ENCODE results near the gene THBS3. TPM values are rescaled to one million over a fixed set of nuclear protein-coding genes. Genes with fewer than 3 reads are reported as not detected.

The THBS3 gene
- total and polyA plus RNA-seq, 2 of the 13 experiments (the other 11 are each of a cell fraction or from before 2014, with no cell fraction given) = 0.86 to 3.6 TPM

DNA sequence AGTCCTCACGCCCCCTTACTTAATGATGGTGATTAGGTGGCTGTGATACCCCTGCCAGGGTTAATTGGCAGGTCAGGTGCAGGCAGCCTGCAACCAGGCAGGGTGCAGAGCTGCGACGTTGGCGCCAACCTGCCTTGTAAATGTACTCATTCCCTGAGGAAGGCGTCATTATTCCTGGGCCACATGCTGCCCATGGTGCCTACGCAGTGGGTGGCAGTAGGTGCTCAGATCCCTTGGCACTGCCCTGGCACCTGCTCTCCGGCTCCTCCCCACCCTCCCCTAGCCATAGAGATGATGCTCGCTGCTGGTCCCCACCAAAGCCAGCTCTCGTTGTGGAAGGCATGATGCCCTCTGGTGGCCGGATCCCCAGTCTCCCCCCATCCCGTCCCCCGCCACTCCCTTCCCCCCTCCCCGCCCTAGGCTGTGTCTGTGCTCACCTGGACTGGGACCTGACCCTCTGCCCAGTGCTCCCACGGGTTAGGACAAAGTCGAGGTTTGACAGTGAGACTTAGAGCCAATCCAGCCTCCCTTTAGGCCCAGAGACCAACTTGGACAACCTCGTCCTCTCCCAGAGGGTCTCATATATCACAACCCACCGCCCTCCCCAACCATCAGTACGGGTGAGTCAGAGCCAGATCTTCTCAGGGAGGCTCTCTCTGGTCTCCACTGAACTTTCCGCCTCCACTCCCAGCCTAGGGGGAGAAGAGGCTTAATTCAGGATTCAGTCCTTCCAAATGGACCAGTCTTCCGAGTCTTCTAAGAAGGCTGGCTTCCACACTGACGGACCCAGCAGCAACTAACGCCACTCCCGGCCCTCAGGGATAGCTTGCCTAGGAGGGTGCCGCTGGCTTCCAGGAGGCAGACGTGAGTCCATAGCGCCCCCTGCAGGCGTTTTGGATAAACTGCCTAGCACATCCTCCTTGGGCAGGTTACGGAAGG lies 40.3 kb downstream of the THBS3 start (continued):
- TF ChIP-seq, protein P1, sequence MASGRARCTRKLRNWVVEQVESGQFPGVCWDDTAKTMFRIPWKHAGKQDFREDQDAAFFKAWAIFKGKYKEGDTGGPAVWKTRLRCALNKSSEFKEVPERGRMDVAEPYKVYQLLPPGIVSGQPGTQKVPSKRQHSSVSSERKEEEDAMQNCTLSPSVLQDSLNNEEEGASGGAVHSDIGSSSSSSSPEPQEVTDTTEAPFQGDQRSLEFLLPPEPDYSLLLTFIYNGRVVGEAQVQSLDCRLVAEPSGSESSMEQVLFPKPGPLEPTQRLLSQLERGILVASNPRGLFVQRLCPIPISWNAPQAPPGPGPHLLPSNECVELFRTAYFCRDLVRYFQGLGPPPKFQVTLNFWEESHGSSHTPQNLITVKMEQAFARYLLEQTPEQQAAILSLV (CRISPR knock-in tag; IDR thresholded peaks at IDR 0.05; ENCODE audit: borderline replicate concordance) = no peak
- TF ChIP-seq, protein P2, sequence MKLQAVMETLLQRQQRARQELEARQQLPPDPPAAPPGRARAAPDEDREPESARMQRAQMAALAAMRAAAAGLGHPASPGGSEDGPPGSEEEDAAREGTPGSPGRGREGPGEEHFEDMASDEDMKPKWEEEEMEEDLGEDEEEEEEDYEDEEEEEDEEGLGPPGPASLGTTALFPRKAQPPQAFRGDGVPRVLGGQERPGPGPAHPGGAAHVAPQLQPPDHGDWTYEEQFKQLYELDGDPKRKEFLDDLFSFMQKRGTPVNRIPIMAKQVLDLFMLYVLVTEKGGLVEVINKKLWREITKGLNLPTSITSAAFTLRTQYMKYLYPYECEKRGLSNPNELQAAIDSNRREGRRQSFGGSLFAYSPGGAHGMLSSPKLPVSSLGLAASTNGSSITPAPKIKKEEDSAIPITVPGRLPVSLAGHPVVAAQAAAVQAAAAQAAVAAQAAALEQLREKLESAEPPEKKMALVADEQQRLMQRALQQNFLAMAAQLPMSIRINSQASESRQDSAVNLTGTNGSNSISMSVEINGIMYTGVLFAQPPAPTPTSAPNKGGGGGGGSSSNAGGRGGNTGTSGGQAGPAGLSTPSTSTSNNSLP (IDR thresholded peaks at IDR 0.05; ENCODE audit: low read depth, low read length) = 0 out of 2 replicates have a peak, but pooled peaks have one; percentile 14
- TF ChIP-seq BCL6 (CRISPR knock-in tag; IDR thresholded peaks at IDR 0.05) (no peak), ZNF782 (CRISPR knock-in tag; IDR thresholded peaks at IDR 0.05; ENCODE audit: borderline replicate concordance) (0 out of 2 replicates have a peak, but pooled peaks have one; percentile 27), TOPORS (CRISPR knock-in tag; IDR thresholded peaks at IDR 0.05) (no peak), SRSF4 (IDR thresholded peaks at IDR 0.05; ENCODE audit: low read depth, low read length, poor library complexity, severe bottlenecking) (no peak), HOXA9 (CRISPR knock-in tag; IDR thresholded peaks at IDR 0.05; ENCODE audit: borderline replicate concordance) (no peak), ZZZ3 (CRISPR knock-in tag; IDR thresholded peaks at IDR 0.05; ENCODE audit: borderline replicate concordance) (no peak), KDM4B (CRISPR knock-in tag; IDR thresholded peaks at IDR 0.05) (no peak), CHCHD3 (CRISPR knock-in tag; IDR thresholded peaks at IDR 0.05) (no peak), NFRKB (IDR thresholded peaks at IDR 0.05) (no peak), ZNF766 (CRISPR knock-in tag; IDR thresholded peaks at IDR 0.05; ENCODE audit: borderline replicate concordance) (no peak), BRCA1 (CRISPR knock-in tag; IDR thresholded peaks at IDR 0.05) (no peak), ZSCAN29 (CRISPR knock-in tag; conservative IDR thresholded peaks at IDR 0.05) (no peak), ZNF850 (CRISPR knock-in tag; conservative IDR thresholded peaks at IDR 0.05) (no peak), ELF3 (CRISPR knock-in tag; IDR thresholded peaks at IDR 0.05) (peak; percentile 66; the same call in 1 of the 2 replicates)
- TF ChIP-seq, protein P3, sequence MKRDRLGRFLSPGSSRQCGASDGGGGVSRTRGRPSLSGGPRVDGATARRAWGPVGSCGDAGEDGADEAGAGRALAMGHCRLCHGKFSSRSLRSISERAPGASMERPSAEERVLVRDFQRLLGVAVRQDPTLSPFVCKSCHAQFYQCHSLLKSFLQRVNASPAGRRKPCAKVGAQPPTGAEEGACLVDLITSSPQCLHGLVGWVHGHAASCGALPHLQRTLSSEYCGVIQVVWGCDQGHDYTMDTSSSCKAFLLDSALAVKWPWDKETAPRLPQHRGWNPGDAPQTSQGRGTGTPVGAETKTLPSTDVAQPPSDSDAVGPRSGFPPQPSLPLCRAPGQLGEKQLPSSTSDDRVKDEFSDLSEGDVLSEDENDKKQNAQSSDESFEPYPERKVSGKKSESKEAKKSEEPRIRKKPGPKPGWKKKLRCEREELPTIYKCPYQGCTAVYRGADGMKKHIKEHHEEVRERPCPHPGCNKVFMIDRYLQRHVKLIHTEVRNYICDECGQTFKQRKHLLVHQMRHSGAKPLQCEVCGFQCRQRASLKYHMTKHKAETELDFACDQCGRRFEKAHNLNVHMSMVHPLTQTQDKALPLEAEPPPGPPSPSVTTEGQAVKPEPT (CRISPR knock-in tag; IDR thresholded peaks at IDR 0.05; ENCODE audit: low read depth) = no peak
- TF ChIP-seq, protein P4, sequence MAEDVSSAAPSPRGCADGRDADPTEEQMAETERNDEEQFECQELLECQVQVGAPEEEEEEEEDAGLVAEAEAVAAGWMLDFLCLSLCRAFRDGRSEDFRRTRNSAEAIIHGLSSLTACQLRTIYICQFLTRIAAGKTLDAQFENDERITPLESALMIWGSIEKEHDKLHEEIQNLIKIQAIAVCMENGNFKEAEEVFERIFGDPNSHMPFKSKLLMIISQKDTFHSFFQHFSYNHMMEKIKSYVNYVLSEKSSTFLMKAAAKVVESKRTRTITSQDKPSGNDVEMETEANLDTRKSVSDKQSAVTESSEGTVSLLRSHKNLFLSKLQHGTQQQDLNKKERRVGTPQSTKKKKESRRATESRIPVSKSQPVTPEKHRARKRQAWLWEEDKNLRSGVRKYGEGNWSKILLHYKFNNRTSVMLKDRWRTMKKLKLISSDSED (CRISPR knock-in tag; IDR thresholded peaks at IDR 0.05) = no peak
- TF ChIP-seq, protein P5, sequence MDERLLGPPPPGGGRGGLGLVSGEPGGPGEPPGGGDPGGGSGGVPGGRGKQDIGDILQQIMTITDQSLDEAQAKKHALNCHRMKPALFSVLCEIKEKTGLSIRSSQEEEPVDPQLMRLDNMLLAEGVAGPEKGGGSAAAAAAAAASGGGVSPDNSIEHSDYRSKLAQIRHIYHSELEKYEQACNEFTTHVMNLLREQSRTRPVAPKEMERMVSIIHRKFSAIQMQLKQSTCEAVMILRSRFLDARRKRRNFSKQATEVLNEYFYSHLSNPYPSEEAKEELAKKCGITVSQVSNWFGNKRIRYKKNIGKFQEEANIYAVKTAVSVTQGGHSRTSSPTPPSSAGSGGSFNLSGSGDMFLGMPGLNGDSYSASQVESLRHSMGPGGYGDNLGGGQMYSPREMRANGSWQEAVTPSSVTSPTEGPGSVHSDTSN (CRISPR knock-in tag; IDR thresholded peaks at IDR 0.05) = no peak
- TF ChIP-seq, protein P6, sequence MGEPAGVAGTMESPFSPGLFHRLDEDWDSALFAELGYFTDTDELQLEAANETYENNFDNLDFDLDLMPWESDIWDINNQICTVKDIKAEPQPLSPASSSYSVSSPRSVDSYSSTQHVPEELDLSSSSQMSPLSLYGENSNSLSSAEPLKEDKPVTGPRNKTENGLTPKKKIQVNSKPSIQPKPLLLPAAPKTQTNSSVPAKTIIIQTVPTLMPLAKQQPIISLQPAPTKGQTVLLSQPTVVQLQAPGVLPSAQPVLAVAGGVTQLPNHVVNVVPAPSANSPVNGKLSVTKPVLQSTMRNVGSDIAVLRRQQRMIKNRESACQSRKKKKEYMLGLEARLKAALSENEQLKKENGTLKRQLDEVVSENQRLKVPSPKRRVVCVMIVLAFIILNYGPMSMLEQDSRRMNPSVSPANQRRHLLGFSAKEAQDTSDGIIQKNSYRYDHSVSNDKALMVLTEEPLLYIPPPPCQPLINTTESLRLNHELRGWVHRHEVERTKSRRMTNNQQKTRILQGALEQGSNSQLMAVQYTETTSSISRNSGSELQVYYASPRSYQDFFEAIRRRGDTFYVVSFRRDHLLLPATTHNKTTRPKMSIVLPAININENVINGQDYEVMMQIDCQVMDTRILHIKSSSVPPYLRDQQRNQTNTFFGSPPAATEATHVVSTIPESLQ (CRISPR knock-in tag; conservative IDR thresholded peaks at IDR 0.05) = no peak
